SH-SY5Y (cell line): Measurements from ENCODE around the gene SDHAF1.

ENCODE experiments used
- GATA2 ChIP-seq: IDR thresholded peaks from 2 replicates; pipeline ENCODE4 v1.6.1; 2011; ENCODE audit warnings: mild to moderate bottlenecking, low read depth, low read length
- GATA3 ChIP-seq: IDR thresholded peaks from 2 replicates; pipeline ENCODE4 v1.6.1; 2011; ENCODE audit warnings: low read depth, mild to moderate bottlenecking, low read length, moderate library complexity

GRCh38 chr19:35959968-35960320 is 35.0 kb upstream of the SDHAF1 start:
- TF ChIP-seq GATA2 (no peak), GATA3 (no peak)
